GM18507 (cell line): Measurements from ENCODE around the gene CHRNA4.

Source experiments
- DNase-seq: peaks from one replicate; pipeline ENCODE4 v3.0.0; 2011; ENCODE audit warnings: low read depth; ENCODE audit not compliant: insufficient read length; ENCODE audit errors: extremely low spot score
- FAIRE-seq: peaks from 2 replicates; lab custom pipeline; 2011; peaks lifted over from hg19 to GRCh38; lab: Jason Lieb, UNC

The CHRNA4 gene

DNA sequence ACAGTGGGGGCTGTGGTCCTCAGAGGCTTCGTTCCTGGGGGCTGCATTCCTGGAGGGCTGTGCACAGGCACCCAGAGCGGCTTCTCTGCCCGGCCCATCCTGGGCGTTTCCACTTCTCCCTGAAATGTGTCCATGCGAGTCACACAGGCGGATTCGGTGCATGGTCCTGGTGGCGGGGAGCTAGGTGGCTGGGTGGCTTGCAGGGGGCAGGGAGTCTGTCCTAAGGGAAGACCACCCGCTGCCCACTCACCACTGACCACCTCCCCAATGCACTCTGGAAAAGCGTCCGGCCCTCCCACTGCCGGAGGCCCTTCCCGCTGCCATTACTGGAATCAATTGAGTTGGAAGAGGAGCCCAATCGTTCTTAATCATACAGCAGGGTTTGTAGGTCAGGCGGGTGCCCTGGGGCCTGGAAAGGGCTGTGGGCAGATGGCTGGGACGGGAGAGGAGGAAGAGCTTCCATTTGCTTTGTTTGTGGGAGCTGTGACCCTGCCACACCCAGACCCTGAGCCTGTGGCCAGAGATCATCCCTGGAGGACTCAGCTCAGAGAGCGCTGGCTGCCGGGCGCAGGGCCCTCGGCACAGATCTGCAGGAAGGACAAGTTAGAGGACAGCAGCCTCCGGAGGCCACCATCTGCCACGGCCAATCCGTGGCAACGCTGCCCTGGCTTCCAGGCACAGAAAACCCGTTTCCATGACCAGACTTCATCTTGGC, 6.4 kb downstream of the CHRNA4 start:
- DNase-seq (no peak), FAIRE-seq (no peak)

DNA sequence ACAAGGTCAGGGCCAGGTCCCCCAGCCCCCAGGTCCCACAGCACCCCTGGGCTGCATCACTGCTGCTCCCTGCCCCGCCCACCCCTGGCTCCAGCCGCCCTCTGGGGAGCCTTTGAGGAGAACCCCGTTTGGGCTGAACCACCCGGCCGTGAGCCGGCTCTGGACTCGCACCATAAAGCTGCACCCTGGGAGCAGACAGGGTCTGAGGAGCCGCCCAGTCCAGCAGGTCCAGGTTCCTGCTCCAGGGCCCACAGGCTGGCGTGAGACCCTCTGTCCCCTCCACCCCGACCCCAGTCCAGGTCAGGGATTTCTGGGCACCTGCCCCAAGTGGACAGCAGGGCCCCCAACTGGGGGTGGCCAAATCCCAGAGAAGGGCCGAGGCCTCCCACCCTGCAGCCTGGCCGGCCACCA, 8.3 kb downstream of the CHRNA4 start:
- DNase-seq, result no peak
- FAIRE-seq, result no peak

DNA sequence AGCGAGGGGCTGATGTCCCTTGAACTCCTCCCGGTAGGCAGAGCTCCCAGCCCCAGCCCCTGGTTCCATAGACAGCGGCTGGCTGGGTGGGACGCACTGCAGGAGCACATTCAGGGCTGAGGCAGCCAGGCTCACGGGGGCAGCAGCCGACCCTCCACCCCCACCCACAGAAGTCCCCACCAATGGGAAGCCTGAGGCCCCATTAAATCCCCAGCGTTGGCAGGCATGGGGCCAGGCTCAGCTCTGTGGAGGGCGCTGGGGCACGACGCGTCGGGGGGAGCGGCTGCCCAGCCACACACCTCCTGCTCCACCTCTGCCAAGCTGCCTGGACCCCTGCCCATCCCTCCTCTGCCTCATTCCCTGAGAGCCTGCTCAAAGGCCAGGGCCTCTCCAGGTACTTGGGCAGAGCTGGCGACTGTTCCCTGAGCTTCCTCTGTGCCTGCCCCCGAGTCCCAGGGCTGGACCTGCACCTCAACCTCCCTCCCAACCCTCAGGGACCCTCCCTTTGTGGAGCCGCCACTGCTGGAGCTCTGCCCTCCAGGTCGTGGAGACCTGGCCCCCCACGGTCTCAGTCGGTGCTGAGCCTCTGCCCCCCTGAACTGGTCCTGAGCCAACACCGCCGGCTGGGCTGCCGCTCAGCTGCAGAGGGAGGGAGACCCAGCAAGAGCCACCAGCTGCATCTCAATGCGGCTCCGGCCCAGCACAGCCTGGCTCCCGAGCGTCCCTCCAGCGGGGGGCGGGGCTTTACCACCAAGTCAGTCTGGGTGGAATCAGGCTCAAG, 9.1 kb downstream of the CHRNA4 start:
- DNase-seq (no peak), FAIRE-seq (no peak)

DNA sequence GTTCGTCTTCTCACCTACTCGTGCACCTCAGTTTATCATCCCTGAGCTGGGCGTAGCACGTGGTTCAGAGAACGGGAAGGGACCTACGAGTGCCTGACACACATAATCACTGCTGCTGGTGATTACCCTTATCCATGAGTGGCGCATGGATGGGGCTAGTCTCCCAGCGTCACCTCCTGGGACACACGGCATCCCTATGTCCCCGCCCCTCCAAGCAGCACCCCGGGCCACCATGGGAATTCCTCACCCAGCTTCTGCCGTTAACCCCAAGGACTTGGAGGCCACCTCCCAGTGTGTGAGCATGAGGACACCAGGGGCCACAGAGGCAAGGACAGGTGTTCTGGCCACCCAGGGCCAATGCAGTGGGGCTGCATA, 9.8 kb downstream of the CHRNA4 start:
- FAIRE-seq, result no peak
- DNase-seq, result no peak

DNA sequence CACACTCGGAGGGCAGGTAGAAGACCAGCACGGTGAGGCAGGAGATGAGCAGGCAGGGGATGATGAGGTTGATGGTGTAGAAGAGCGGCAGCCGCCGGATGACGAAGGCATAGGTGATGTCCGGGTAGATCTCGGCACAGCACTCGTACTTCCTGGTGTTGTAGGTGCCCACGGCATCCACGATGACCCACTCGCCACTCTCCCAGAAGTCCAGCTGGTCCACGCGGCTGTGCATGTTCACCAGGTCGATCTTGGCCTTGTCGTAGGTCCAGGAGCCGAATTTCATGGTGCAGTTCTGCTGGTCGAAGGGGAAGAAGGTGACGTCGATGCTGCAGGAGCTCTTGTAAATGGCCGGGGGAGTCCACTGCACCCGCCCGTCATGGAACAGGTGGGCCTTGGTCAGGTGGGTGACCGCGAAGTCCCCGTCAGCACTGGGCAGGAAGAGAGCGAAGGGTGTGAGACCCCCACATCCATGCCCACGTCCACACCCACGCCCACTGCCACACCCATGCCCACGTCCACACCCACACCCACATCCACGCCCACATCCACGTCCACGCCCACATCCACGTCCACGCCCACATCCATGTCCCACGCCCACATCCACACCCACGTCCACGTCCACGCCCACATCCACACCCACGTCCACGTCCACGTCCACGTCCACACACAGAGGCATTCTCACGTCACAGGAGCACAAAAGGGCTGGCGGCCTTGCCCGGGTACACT, 10.4 kb downstream of the CHRNA4 start:
- FAIRE-seq, result no peak
- DNase-seq, result no peak

DNA sequence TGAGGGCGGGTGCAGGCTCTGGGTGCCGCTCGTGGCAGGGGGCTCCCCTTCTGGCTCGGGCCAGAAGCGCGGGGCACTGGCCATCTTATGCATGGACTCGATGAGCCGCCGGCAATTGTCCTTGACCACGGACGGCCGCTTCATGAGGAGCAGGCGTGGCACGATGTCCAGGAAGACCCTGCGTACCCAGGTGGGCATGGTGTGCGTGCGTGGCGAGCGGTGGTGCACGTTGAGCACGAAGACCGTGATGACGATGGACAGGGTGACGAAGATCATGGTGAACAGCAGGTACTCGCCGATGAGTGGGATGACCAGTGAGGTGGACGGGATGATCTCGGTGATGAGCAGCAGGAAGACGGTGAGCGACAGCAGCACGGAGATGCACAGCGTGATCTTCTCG, 11.0 kb downstream of the CHRNA4 start:
- peak; percentile 35 for FAIRE-seq
- DNase-seq, result no peak

DNA sequence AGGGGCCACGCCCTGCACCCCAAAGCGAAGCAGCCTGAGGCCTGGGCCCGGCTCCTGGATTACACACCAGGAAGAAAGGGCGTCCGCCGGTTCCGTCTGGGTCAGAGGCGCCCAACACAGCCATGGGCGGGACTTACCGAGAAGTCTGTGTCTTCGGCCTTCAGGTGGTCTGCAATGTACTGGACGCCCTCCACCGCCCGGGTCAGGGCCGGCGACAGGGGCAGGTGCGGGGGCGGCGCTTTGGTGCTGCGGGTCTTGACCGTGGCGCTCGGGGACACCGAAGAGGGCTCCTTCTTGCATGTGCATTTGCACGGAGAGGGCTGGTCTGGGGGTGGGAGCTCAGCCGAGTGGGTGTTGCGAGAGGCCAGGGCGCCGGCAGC, 11.6 kb downstream of the CHRNA4 start:
- FAIRE-seq, result no peak
- no peak for DNase-seq

DNA sequence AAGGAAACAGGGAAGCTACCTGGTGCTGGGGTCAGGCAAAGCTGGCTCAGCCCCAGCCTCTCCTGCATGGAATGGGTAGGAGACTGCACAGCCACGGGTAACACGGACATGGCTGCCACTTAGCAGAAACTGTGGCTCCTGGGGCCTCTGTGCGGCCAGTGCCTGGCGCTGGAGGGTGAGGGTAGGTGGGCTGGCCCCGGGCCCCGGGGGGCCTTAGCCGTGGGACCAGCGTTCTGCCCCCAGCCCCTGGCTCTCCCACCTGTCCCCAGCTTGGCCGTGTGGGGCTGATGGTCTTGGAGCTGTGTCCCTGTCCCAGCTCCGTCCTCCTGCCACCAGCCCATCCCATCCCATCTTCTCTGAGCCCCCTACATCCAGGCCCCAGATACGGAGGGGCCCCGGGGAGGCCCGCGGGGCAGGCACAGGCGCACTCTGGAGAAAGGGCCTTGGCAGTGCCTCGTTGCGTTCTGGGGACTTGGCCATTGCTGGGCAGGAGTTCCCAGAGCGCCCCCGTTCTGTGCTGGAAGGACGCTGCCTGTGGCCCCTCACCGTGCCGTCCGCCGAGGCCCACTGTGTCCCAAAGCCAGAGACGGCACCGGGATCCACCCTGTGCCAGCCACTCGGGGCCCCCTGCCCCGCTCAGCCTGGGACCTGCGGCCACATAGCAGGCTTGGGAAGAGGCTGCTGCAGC, 12.2 kb downstream of the CHRNA4 start:
- DNase-seq, result no peak
- FAIRE-seq, result no peak

DNA sequence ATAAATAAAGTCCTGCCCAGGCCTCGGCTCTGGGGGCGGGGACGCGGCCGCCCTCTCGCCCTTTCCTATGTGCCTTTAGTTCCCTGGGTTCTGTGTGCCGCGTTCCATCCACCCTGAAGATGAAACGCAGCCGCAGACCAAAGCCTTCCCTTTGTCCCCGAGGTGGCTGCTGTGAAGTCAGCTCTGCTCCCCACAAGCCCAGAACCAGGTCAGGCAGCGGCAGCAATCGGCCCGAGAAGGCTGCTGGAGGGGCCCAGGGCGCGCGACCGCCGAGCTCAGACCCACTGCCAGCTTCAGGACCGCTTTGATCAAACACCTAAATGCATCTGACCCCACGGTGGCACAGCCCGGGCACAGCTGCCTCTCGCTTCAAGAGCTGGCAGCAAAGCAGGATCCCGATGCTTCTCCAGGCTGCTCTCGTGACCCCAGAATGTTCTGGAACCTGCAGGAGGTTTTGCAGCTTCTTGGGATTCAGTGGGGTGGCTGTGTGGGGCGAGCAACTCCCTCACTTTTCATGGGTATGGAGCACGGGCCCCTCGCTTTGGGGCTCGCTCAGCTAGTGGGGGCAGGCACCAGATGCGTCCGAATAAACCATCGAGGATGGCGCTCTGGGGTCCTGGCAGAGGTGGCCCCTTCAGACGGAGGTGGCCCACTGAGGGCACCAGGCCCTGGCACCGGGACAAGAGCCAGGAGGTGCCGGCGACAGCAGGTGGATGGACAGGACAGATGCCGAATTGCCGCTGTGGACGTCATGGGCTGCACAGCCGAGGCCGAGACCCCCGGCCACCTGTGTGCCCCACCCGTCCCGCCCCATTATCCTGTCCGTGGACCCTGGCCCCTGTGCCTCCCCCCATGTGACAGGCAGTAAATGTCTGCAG, 13.0 kb downstream of the CHRNA4 start:
- FAIRE-seq (no peak), DNase-seq (no peak)

DNA sequence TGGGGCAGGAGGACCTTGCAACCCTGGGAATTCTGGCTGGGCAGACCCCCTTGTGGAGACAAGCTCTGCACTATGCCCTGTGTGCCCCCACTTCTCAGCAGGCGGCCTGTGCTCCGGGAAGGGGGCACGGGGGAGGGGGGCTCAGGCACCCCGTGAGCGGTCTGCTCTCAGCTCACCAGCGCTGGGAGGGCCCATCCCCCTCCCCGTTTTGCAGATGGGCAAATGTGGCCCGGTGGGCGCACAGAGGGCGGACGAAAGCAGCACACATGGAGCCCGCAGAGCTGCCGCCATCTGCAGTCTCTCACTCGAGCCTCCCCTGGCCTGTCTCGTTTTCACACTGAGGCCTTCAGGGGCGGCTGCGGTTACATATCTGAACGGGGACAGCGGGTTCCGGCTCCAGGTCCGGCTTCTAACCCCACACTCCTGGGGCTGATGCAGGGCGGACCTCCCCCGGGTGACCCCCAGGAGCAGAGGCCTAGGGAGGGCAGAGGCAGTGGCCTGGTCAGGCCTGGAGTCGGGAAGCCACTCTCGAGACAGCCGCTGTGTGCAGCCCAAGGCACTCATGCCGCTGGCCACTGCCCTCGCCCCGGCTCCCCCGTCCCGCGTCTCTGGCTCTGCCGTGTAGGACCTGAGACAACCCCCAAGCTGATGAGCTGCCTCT, 13.9 kb downstream of the CHRNA4 start:
- no peak for DNase-seq
- FAIRE-seq, result no peak

DNA sequence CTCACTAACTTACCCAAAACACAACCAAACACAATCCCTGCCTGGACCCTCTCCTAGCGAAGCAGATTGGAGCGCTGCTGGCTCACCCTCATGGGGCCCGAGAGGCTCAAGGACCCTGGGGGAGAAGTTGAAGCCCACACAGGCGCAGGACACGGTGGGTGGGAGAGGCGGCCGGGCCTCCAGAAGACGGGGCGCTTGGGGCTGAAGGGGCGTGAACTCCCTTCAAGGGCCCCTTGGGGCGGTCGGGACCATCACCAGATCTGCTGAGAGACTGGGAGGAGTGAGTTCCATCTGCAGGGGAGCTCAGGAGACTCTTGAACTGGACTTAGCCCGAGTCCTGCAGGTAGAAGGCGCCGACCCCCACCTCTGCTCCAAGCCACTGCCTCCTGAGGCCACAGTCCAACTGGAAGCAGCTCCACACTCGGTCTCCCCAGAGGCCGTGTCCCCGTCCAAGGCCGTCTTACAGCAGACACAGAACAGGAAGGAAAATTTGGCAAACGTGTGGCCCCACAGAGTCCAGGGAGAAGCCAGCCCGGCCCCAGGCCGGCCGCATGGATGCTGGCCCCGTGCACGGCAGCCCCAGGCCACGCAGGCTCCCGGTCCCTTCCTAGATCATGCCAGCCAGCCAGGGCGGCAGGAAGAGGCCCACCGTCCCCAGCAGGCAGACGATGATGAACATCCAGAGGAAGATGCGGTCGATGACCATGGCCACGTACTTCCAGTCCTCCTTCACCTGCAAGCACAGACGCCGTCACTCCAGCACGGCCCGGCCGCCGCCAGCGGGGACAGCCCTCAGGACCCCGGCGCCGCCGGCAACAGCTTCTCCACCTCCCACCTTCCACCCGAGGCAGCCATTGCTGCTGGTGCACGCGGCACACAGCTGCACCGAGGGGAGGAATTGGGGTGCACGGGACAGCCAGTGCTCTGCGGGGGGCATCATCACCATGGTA, 14.7 kb downstream of the CHRNA4 start:
- FAIRE-seq, result no peak

DNA sequence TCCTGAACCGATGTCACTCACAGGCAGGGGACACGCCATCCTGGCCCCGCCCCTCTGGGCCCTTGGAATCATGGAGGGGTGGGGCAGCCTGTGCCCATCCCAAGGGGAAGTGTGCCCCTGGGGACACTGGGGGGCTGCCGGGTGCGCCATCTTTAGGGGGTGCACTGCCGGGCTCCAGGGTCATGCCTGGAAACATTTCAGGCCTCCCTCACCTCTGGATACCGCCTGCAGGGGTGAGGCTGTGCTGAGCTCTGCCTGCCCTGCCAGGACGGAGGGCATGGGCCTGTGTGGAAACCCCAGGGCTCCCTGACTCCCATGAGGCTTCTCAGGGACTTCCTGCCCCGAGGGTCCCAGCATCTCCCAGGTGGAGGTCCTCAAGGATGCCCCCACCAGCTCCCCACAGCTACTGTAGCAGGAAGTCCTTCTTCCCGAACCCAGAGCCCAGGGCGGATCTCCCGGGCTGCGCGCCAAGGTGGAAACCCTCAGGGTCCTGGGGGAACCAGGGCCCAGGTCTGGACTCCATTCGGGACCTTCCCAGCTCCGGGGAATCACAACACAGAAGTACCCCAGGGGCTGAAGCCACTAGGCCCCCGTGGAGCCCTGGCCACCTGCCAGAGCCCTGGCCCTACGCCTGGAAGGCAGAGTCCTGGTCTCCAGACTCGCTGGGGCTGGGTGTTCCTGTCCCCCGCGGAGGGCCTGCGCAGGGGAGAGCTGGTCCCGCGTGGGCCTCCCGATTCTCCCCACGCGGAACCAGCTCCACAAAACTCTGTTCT, 15.6 kb downstream of the CHRNA4 start:
- FAIRE-seq (no peak), DNase-seq (no peak)

More for the DNA sequence above, 14.7 kb downstream of the CHRNA4 start:
- no peak for DNase-seq

DNA sequence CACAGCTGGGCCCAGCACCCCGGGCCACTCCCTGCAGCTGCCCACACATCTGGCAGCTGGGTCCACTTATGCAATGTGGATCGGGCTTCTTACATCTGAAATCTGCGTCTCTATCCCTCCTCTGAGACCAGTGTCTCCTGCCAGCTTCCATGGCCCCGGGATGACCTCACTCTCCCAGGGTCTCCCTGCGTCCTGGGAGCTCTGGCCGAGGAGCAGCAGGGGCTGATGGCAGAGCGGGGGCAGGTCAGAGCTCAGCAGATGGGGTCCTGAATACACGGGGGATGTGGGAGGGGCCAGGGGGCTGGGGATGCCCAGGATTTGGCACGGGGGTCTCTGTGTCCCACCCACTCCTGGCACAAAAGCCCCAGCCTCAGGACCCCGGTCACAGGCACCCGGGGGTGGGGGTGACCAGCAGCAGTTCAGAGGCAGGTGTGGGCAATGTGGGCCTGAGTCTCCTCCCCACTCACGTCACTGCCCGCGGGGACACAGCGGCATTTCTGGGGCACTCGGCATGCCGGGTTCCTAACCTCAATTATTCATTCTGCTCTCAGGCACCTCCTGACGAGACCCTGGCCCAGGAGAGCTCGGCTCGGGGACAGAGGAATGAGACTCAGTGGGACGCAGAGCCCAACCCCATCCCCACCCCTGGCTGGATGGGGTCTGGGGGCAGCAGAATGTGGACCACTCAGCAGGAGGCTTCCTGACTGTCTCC, 16.4 kb downstream of the CHRNA4 start:
- DNase-seq, result no peak
- no peak for FAIRE-seq

DNA sequence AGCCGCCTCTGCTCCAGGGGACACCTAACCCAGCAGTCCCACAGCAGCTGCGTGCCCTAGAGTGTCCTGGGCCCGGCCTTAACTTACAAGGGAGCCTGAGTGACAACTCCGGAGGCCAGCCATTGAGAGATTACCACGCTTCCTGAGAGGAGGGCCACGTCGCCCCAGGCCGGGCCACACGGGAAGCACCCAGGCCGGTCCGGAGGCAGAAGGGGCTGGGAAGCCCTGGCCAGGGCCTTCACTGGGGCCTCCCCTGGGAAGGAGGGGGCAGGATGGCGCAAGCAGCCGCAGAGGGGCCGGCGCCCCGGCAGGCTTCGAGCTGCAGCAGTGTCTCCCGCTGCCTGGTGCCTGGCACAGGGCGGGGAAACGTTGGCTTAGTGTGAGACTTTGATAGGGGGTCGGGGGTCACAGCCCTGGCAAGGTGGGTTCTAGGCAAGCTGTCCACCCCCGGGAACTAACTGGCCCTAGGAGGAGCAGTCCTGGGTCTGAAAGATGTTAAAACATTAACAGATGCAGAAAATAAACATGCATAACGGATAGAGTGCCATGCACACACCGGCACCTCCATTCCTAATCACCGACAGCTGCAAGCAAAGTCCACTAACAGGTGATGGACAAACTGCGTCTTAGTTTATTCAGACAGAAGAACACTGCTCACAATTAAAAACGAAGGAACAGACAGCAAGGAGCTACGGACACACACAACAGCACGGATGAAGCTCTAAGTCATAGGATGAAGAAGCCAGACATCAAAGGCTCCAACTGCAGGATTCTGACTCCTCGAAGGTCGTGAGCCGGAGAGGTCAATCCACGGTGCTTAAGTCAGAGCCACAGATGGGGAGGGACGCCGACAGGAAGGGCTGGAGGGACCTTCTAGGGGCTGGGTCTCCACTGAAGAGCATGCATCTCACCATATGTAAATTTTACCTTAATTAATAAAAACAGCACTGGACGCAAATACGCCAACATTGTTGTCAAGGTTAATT, 17.4 kb downstream of the CHRNA4 start:
- DNase-seq, result no peak
- no peak for FAIRE-seq
